Activated naive CD8-positive, alpha-beta T cell (primary cell): Measurements from ENCODE around the gene CLCNKA.
A peak's percentile ranks its signal among the peaks of the same experiment; 100 is the strongest.
"Not testable (repeated sequence)": the region's sequence is repeated elsewhere in the genome, so short reads cannot be mapped to it uniquely, and the experiment has no call there.

Experiments
- H3K27ac Mint-ChIP-seq: one replicate; pipeline ENCODE4 v1.8.0; 2021; ENCODE audit warnings: mixed read lengths
- H3K27me3 Mint-ChIP-seq: one replicate; pipeline ENCODE4 v1.8.0; 2021; ENCODE audit warnings: mixed read lengths
- H3K36me3 Mint-ChIP-seq: one replicate; pipeline ENCODE4 v1.8.0; 2021; ENCODE audit warnings: mixed read lengths
- H3K4me1 Mint-ChIP-seq: one replicate; pipeline ENCODE4 v1.8.0; 2021; ENCODE audit warnings: low read depth, mixed read lengths
- H3K4me3 Mint-ChIP-seq: one replicate; pipeline ENCODE4 v1.8.0; 2021; ENCODE audit warnings: mild to moderate bottlenecking, mixed read lengths
- H3K9me3 Mint-ChIP-seq: one replicate; pipeline ENCODE4 v1.8.0; 2021; ENCODE audit warnings: low read depth, mixed read lengths

Gene CLCNKA

GRCh38 chr1:16055613-16056520 lies 34.0 kb downstream of the CLCNKA start:
- Mint-ChIP-seq H3K27ac (peak overlapping the region; percentile 22), H3K36me3 (no peaks in the 10 kb centered on the region), H3K4me3 (no peak overlapping the region), H3K4me1 (peaks cover 5% of the 10 kb centered on the region), H3K9me3 (no peaks in the 10 kb centered on the region), H3K27me3 (no peaks in the 10 kb centered on the region)

- not testable (repeated sequence) for H3K27me3 Mint-ChIP-seq, H3K27ac Mint-ChIP-seq, H3K4me3 Mint-ChIP-seq, H3K4me1 Mint-ChIP-seq, H3K36me3 Mint-ChIP-seq, H3K9me3 Mint-ChIP-seq
These were observed 34.7 kb downstream of the CLCNKA start for GRCh38 chr1:16056521-16056912.

GRCh38 chr1:16057314-16057915 lies 35.6 kb downstream of the CLCNKA start:
- H3K9me3 Mint-ChIP-seq, H3K27me3 Mint-ChIP-seq, H3K4me1 Mint-ChIP-seq, H3K4me3 Mint-ChIP-seq, H3K36me3 Mint-ChIP-seq, H3K27ac Mint-ChIP-seq: not testable (repeated sequence)

- H3K4me3 Mint-ChIP-seq, H3K4me1 Mint-ChIP-seq: not testable (repeated sequence)
These were observed 36.7 kb downstream of the CLCNKA start for GRCh38 chr1:16058394-16059120.

GRCh38 chr1:16061266-16061665 lies 39.4 kb downstream of the CLCNKA start:
- H3K36me3 Mint-ChIP-seq = peaks cover 2% of the 10 kb centered on the region
- H3K27ac Mint-ChIP-seq = no peak overlapping the region
- H3K4me1 Mint-ChIP-seq = peaks cover 10% of the 10 kb centered on the region
- H3K4me3 Mint-ChIP-seq = no peak overlapping the region
- no peaks in the 10 kb centered on the region for H3K9me3 Mint-ChIP-seq
- peaks cover 2% of the 10 kb centered on the region for H3K27me3 Mint-ChIP-seq

More at GRCh38 chr1:16058394-16059120, 36.7 kb downstream of the CLCNKA start:
- H3K36me3 Mint-ChIP-seq, H3K27me3 Mint-ChIP-seq, H3K9me3 Mint-ChIP-seq, H3K27ac Mint-ChIP-seq: not testable (repeated sequence)

DNA sequence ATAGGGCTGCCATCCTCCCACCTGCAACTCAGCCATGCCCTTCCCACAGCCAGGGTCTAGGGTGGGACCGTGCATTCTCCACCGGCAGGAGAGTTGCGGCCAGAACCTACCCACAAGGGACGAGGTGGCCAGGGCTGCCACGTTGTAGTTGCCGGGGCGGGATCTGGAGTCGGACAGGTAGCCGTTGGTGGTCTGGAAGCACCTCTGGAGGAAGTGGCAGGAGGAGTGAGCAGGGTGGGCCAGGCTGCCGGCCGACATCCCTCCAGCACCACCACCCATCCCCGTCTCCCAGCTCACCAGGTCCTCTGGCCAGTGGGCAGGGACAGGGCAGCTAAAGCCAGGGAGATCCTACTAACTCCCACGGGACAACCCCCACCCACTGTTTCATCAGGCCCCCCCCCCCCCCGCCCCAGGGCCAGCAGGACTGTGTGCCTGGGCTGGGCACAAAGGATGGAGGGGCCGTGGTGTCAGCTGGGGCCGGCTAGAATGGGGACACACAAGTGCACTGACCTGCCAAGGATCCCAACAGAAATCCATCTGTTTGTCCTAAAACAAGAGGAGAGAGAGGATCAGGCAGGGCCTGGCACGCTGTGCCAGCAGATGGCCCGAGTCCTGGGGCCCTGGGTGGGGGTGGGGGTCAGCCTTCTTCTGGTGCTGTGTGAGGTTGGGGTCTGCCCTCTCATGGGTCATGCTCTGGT lies 40.3 kb downstream of the CLCNKA start:
- H3K27me3 Mint-ChIP-seq, H3K4me1 Mint-ChIP-seq, H3K36me3 Mint-ChIP-seq, H3K4me3 Mint-ChIP-seq, H3K9me3 Mint-ChIP-seq, H3K27ac Mint-ChIP-seq: not testable (repeated sequence)

GRCh38 chr1:16062687-16063075 lies 40.8 kb downstream of the CLCNKA start:
- not testable (repeated sequence) for H3K36me3 Mint-ChIP-seq, H3K27ac Mint-ChIP-seq, H3K27me3 Mint-ChIP-seq, H3K4me3 Mint-ChIP-seq, H3K4me1 Mint-ChIP-seq, H3K9me3 Mint-ChIP-seq

GRCh38 chr1:16063226-16063829 lies 41.5 kb downstream of the CLCNKA start:
- Mint-ChIP-seq H3K27me3 (peaks cover 2% of the 10 kb centered on the region), H3K4me1 (peaks cover 10% of the 10 kb centered on the region), H3K27ac (no peak overlapping the region), H3K36me3 (peaks cover 2% of the 10 kb centered on the region), H3K9me3 (no peaks in the 10 kb centered on the region), H3K4me3 (no peak overlapping the region)

- peaks cover 2% of the 10 kb centered on the region for H3K27me3 Mint-ChIP-seq
- peaks cover 10% of the 10 kb centered on the region for H3K4me1 Mint-ChIP-seq
- H3K27ac Mint-ChIP-seq = no peak overlapping the region
- H3K4me3 Mint-ChIP-seq = no peak overlapping the region
- no peaks in the 10 kb centered on the region for H3K9me3 Mint-ChIP-seq
- H3K36me3 Mint-ChIP-seq = peaks cover 2% of the 10 kb centered on the region
These were observed 42.1 kb downstream of the CLCNKA start for GRCh38 chr1:16063921-16064320.

GRCh38 chr1:16064536-16065268 lies 42.9 kb downstream of the CLCNKA start:
- H3K4me1 Mint-ChIP-seq = peaks cover 10% of the 10 kb centered on the region

DNA sequence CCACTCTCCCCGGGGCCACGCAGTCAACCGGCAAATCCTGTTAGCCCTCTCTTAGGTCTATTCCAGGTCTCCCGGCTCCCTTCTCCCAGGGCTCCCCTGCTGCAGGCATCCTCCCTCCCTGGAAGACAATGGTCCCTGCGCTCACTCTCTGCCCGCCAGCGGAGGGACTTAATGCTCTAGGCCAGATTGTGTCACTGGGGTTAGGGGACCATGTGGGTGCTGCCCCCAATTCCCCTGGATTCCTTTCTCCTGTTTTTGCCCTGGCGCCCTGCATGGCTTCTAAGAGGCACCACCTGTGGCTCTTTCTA lies 43.4 kb downstream of the CLCNKA start:
- H3K27me3 Mint-ChIP-seq = peaks cover 2% of the 10 kb centered on the region
- no peaks in the 10 kb centered on the region for H3K9me3 Mint-ChIP-seq
- H3K36me3 Mint-ChIP-seq = peaks cover 2% of the 10 kb centered on the region
- no peak overlapping the region for H3K4me3 Mint-ChIP-seq
- no peak overlapping the region for H3K27ac Mint-ChIP-seq
- H3K4me1 Mint-ChIP-seq = peaks cover 14% of the 10 kb centered on the region

More at GRCh38 chr1:16064536-16065268, 42.9 kb downstream of the CLCNKA start:
- Mint-ChIP-seq H3K36me3 (peaks cover 2% of the 10 kb centered on the region), H3K27me3 (peaks cover 2% of the 10 kb centered on the region), H3K27ac (no peak overlapping the region), H3K9me3 (no peaks in the 10 kb centered on the region), H3K4me3 (no peak overlapping the region)

- H3K36me3 Mint-ChIP-seq = peaks cover 2% of the 10 kb centered on the region
- H3K27me3 Mint-ChIP-seq = peaks cover 2% of the 10 kb centered on the region
These were observed 44.4 kb downstream of the CLCNKA start for GRCh38 chr1:16066245-16066644.

DNA sequence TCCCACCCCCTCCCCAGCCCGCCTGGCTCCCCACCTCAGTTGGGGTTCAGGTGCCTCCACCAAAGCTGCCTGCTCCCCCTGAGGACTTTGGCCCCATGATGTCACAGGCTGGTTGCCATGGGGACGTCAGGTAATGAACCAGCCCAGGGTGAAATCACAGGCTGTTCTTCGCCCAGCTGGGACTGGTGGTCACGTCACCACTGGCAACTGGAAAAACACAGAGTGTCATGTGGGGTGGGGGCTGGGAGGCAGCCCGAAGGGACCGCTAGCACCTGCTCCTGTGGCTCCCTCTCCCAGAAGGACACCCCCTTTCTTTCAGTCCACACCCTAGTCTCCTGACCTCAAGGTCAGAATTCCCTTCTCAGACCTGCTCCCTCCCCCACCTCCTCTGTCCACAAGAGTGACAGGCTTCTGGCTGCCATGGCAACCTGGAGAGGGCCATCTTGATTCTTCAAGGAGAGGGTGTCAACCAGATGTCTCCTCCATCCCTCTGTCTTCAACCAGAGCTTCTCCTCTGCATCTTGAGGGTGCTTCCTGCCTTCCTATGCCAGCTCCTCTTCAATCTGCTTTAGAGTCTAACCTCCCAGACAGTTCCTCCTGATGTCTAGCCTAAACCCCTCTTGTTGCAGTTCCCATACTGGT lies 45.4 kb downstream of the CLCNKA start:
- H3K36me3 Mint-ChIP-seq = peaks cover 2% of the 10 kb centered on the region
- H3K4me1 Mint-ChIP-seq = peaks cover 16% of the 10 kb centered on the region
- H3K9me3 Mint-ChIP-seq = no peaks in the 10 kb centered on the region
- no peak overlapping the region for H3K27ac Mint-ChIP-seq
- H3K4me3 Mint-ChIP-seq = no peak overlapping the region
- peaks cover 5% of the 10 kb centered on the region for H3K27me3 Mint-ChIP-seq

More at GRCh38 chr1:16066245-16066644, 44.4 kb downstream of the CLCNKA start:
- H3K9me3 Mint-ChIP-seq = no peaks in the 10 kb centered on the region
- H3K27ac Mint-ChIP-seq = no peak overlapping the region
- H3K4me3 Mint-ChIP-seq = no peak overlapping the region
- peaks cover 16% of the 10 kb centered on the region for H3K4me1 Mint-ChIP-seq

DNA sequence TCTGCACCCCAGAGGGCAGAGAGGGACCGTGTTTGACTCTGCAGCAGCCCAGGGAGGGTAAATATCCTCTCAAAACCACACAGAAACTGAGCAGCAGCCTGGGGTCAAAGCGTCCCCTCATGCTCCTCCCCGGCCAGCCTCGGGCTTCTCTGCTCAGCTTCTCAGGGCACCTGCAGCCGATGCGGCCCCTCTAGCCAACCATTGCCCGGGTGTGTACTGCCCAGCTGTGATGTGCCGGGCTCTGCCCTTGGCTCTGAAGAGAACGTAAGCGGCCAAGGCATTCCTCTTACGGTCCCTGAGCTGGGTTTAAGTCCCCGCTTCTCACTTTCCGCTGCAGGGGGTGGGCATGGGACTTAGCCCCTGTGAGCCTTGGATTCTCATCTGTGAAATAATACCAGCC lies 46.1 kb downstream of the CLCNKA start:
- H3K27ac Mint-ChIP-seq = no peak overlapping the region
- H3K27me3 Mint-ChIP-seq = peaks cover 5% of the 10 kb centered on the region
- H3K4me3 Mint-ChIP-seq = no peak overlapping the region
- peaks cover 16% of the 10 kb centered on the region for H3K4me1 Mint-ChIP-seq
- no peaks in the 10 kb centered on the region for H3K9me3 Mint-ChIP-seq
- peaks cover 2% of the 10 kb centered on the region for H3K36me3 Mint-ChIP-seq
